Mammary epithelial cell (primary cell): ENCODE measurements around the gene VWA8.

Experiments
- EZH2 ChIP-seq: IDR thresholded peaks from 2 replicates; pipeline ENCODE4 v1.6.1; 2012; ENCODE audit warnings: low read length, inconsistent platforms, borderline replicate concordance
- TF ChIP-seq, protein P1 (sequence below), 2 donors: IDR thresholded peaks in 1 of 2; conservative IDR thresholded peaks in 1 of 2; 2 replicates each; pipeline ENCODE4 v1.5.1; 2011 to 2012; ENCODE audit warnings: inconsistent platforms in 2 of 2, low read length in 2 of 2, mild to moderate bottlenecking in 2 of 2, control low read depth in 1 of 2, low read depth in 1 of 2; ENCODE audit not compliant: insufficient read depth in 1 of 2; ENCODE audit errors: extremely low read depth in 1 of 2

DNA sequence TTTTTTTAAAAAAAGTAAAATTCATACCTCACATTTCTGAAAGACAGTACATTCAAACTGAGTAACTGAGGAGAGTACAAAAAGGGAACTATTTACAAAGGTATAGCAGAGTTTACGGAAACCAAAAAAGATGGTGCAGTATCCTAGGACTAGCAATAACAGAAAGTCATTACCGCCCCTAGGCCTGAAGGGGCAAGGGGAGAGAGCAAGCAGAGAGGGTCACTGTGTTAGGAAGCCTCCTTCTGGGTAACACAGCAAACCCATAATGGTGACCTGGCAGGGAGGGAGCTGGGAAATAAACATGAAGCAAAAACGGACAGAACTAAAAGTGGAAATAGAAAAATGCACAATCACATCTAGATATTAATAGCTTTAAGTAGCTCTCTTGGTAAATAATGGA, 8.2 kb downstream of the VWA8 start:
- TF ChIP-seq EZH2, result no peak
- TF ChIP-seq, protein P1, sequence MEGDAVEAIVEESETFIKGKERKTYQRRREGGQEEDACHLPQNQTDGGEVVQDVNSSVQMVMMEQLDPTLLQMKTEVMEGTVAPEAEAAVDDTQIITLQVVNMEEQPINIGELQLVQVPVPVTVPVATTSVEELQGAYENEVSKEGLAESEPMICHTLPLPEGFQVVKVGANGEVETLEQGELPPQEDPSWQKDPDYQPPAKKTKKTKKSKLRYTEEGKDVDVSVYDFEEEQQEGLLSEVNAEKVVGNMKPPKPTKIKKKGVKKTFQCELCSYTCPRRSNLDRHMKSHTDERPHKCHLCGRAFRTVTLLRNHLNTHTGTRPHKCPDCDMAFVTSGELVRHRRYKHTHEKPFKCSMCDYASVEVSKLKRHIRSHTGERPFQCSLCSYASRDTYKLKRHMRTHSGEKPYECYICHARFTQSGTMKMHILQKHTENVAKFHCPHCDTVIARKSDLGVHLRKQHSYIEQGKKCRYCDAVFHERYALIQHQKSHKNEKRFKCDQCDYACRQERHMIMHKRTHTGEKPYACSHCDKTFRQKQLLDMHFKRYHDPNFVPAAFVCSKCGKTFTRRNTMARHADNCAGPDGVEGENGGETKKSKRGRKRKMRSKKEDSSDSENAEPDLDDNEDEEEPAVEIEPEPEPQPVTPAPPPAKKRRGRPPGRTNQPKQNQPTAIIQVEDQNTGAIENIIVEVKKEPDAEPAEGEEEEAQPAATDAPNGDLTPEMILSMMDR (conservative IDR thresholded peaks at IDR 0.05 in 1 of 2, IDR thresholded peaks at IDR 0.05 in 1 of 2; ENCODE audit: extremely low read depth in 1 of 2, insufficient read depth in 1 of 2, low read depth in 1 of 2, low read length in 2 of 2), result no peak
